NCI-H2227 treated with DMSO at 0.1 percent for 48 hours (cell line): ENCODE results near the gene TUBA1C.
"Not testable (repeated sequence)": the region's sequence is repeated elsewhere in the genome, so short reads cannot be mapped to it uniquely, and the experiment has no call there.

Experiments
- DNase-seq: peaks from one replicate; lab custom pipeline; 2025; lab: John Stamatoyannopoulos, UW

TUBA1C gene

DNA sequence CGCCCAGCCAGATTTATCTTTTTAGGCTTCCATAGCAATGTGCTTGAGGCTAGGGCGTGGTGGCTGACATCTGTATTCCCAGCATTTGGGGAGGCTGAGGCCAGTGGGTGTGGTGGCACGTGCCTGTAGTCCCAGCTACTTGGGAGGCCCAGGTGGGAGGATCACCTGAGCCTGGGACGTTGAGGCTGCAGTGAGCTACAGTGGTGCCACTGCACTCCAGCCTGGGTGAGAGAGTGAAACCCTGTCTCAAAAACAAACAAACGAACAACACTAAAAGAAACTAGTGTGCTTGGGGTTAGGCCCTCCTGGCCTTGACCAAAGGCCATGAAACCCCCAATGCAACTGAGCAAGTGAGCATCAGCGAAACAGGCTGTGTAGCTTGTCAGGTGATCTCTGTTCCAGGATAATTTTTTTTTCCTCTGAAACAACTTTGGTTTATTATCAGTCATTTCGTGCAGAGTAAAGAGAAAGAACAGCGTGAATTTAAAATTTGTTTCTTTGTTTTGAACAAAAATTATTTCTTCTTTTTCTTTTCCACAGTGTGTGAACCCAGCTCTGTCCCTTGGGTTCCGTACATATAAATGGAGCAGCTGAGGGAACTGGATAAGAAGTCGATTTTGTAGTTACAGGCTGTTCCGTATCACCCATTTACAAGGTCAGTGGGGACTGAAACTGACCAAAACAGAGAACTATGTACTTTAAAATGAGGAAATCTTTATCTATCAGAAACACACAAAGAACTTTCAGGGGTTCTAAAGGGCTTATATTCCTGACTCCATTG is 8.8 kb upstream of the TUBA1C start:
- no peak for DNase-seq

DNA sequence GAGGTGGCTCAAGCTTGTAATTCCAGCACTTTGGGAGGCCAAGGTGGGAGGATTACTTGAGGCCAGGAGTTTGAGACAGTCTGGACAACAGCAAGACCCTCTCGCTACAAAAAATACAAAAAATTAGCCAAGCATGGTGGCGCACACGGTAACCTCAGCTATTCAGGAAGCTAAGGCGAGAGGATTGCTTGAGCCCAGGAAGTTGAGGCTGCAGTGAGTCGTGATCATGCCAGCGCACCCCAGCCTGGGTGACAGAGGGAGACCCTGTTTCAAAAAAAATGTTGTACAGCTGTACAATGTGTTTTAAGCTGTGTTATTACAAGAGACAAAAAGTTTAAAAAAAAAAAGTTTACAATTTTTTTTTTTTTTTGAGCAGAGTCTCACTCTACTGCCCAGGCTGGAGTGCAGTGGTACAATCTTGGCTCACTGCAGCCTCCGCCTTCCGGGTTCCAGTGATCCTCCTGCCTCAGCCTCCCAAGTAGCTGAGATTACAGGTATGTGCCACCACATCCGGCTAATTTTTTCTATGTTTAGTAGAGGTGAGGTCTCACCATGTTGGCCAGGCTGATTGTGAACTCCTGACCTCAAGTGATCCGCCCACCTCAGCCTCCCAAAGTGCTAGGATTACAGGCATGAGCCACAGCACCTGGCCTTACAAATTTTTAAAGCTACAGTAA is 7.2 kb upstream of the TUBA1C start:
- not testable (repeated sequence) for DNase-seq

DNA sequence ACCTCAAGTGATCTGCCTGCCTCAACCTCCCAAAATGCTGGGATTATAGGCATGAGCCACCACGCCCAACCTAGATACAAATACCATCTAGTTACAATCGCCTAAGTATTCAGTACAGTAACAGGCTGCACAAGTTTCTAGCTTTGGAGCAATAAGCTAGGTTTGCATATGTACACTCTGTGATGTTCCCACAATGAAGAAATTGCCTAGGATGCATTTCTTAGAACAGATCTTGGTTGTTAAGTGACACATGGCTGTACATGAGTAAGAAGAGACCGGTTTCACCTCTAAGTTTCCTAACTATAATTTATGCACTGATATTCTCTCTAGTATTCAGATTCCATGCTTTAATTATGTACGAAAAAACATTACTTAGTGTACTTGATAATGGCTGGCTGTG is 5.4 kb upstream of the TUBA1C start:
- no peak for DNase-seq

DNA sequence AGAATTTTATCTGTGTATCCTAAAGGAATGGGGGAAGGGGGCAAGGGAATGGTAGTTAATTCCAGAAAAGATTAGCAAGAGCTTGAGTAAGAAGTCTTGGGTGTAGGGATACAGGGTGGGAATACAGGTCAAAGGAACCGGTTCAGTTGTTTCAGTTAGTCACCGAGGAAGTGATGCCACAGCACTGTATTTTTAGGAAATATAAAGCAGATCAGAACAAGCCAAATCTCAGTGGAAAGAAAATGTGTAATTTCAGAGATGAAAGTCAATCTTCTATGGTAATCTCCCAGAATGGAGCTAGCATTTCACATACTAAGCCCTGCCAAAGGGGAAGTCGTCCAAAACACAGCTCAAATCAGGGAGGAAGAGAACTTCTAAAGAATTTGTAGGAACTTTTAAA is 4.7 kb upstream of the TUBA1C start:
- no peak for DNase-seq

DNA sequence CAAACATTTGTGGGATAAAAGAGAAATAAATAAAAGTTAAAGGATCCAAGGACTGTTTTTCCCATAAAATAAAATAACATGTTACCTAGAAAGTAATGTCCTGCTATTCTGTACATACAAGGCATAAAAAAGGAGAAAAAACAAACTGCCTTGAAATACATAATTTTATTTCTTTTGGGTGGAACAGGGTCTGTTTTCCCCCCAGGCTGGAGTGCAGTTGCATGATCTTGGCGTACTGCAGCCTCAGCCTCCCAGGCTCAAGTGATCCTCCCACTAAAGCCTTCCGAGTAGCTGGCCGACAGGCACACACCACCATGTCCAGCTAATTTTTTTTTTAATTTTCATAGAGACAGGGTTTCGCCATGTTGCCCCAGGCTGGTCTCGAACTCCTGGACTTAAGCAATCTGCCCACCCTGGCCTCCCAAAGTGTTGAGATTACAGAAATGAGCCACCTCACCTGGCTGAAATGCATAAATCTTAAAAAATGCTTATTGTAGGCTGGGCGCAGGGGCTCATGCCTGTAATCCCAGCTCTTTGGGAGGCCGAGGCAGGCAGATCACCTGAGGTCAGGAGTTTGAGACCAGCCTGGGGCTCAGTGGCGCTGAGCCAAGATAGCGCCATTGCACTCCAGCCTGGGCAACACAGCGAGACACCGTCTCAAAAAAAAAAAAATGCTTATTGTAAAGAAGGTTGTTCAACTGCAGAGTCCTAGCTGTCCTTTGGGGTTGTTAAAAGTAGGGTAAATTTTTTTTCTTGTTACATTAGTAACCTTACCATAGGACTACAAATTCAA is 4.1 kb upstream of the TUBA1C start:
- no peak for DNase-seq

DNA sequence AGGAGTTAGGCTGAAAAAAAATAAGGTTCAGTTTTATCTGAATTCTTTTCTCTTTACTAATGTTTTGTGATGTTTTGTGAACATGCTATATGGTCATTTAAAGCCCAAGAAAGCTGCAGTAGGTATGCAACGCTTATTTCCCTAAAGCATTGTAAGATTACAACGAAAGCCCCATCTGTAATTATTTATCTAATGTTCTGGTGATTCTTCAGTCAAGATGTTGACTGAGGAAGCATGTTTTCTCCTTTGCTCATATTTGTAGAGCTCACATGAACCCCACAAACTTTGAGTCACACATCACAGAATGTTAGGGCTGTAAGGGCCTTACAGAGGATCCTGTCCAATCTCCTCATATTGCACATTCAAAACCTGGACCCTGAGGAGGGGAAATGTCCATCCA is 3.2 kb upstream of the TUBA1C start:
- no peak for DNase-seq

DNA sequence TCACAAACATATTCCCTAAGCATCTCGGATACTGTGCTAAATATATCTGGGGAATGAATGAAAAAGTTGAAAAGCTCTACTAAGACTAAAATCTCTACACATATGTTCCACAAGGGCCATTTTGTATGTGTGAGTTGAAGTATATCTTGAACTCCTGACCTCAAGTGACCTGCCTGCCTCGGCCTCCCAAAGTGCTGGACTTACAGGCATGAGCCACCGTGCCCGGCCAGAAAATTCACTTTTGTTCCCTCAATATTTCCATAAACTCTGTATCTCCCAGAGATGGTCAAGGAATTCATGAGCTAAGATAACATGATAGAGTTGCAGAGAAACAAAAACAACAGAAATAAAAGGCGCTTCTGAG is 1.5 kb upstream of the TUBA1C start:
- DNase-seq = no peak

DNA sequence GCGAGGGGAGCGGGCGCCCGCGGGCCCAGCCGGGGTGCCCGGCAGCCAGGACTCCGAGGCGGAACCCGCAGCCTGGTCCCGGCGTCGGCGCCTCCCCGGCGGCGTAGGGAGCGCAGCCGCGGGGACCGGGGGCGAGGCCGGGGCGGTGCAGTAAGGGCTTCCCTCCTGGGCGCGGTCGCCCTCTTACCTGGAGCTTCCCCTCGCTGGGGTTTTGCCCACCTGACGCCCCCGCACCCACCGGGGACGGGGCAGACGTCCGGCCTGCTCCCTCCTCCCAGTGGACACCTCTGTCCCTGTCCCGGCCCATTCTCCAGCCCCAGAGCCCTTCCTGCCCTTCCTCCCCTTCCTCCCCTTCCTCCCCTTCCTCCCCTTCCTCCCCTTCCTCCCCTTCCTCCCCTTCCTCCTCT is 413 bp upstream of the TUBA1C start:
- DNase-seq = no peak

DNA sequence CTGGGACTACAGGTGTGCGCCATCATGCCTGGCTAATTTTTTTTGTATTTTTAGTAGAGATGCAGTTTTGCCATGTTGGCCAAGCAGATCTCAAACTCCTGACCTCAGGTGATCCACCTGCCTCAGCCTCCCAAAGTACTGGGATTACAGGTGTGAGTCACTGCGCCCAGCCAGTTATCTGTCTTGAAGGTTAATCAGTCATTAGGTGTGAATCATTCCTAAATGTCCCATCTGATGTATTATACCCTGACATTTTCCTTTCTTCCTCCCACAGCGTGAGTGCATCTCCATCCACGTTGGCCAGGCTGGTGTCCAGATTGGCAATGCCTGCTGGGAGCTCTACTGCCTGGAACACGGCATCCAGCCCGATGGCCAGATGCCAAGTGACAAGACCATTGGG is 4.3 kb downstream of the TUBA1C start:
- DNase-seq = not testable (repeated sequence)

DNA sequence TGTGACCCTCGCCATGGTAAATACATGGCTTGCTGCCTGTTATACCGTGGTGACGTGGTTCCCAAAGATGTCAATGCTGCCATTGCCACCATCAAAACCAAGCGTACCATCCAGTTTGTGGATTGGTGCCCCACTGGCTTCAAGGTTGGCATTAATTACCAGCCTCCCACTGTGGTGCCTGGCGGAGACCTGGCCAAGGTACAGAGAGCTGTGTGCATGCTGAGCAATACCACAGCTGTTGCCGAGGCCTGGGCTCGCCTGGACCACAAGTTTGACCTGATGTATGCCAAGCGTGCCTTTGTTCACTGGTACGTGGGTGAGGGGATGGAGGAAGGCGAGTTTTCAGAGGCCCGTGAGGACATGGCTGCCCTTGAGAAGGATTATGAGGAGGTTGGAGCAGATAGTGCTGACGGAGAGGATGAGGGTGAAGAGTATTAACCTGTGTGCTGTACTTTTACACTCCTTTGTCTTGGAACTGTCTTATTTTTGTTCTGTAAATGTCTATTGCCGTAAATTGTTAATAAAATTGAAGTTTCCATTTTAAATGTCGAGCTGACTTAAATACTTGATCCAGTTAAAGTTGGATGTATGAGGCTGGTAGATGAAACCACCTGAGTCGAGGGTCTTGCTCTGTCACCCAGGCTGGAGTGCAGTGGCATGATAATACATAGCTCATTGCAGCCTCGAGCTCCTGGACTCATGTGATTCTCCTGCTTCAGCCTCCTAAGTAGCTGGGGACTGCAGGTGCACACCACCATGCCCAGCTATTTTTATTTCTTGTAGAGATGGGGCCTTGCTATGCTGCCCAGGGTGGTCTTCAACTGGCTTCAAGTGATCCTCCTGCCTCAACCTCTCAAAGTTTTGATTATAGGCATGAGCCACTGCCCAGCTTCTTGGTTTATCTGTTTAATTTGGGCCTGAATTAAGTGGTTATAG is 8.2 kb downstream of the TUBA1C start:
- DNase-seq = no peak

DNA sequence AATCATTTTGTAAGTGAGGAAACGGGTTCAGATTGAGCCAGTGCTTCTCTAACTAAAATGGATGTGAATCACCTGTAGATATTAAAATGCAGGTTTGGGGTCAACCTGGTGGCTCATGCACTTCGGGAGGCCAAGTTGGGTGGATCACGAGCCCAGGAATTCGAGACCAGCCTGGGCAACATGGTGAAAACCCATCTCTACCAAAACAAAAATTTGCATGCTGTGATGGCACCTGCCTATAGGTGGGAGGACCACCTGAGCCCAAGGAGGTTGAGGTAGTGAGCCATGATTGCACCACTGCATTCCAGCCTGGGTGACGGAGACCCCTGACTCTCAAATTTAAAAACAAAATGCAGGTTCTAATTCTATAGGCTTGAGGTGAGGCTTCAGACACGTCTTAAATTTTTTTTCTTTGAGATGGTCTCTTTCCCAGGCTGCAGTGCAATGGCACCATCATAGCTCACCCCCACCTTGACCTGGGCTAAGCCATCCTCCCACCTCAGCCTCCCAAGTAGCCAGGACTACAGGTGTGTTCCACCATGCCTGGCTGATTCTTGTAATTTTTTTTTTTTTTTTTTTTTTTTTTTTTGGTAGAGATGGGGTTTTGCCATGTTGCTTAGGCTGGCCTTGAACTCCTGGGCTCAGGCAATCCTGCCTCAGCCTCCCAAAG is 9.0 kb downstream of the TUBA1C start:
- no peak for DNase-seq

DNA sequence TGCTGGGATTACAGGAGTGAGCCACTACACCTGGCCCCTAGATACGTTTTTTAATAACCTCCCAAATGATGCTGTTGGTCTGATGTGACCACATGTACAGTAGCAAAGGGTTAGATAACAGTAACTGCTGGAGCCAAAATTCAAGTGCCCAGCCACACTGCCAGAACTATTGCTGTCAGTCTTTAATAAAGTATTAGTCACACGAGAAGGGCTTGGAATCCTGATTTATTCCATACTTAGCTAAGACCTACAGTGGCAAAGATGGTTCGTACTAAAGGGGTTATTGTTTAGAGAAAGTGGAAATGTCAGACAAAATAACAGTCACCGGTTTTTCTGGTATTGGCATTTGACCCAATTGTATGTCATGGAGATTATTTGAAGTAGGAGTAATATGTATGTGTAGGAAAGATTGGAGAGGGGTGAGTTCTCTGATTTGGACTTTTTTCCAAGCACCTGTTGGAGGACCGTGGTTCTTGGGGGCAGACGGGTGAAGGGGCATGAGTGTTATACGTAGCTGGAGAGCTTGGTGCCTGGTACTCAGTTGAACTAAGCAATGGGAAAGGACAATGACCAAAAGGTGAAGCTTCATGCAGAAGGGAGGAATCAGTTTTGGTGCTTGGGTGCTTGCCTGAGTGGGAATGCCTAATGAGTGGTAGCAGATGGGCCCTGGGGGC is 9.7 kb downstream of the TUBA1C start:
- no peak for DNase-seq

DNA sequence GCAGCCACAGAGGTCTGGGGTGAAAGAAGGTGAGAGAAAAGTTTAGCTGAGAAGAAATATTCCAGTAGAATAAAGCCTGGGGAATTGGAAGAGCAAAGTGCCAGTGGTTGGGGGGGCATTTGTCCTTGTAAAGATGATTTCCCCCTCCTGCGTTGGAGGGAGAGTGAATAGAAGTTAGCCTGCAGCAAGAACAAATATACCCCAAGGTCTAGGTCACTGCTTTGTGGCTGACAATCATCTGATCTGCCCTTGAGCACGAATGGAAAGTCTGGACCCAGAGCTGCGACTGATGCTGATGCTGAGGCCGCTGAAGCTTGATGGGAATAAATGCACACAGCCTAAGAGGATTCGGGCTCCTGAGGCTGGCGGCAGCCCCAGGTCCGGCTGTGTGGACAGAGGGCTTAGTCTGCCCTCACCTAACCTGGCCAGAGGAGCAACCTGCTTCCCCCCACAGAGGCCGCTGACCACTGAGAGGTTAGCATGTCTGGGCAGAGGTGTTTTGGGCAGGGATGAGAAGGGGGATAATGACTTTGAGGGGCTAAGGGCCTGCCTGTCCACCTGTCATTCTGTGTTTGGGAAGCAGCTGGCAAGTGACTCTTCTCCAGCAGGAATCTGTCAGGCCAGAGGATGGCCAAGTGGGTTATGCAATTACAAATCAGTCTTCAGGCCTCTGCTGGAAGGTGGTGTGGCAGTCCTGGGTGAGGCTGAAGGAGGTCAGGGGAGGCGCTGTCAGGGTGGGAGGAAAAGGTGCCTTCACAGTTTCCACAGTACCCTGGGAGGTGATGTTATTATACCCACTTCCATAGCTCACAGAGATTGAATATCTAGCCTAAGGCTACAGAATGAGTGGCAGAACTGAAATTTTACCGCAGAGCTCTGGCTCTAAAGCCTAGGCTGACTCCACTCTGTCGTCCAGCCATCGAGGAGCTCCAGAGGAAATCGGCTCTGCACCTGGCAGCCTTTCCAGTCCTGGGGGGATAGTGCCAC is 11.7 kb downstream of the TUBA1C start:
- DNase-seq = no peak

DNA sequence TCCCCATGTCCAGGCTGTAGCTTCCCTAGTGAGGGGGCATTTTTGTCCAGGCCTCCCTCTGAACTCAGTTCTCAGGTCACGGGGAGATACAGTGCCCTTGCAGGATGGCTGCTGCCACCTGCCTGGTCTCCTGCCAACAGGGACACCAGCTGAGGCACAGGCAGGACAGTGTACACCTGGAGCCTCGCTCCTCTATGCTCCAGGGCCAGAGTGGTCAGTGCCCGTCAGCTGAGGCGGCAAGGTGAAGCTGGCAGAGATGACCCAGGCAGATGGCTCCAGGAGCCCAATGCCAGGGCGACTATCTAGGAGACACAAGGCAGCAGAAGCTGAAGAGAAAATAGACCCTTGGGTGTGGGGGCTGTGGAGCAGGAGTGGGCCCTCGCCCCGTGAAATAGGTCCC is 12.6 kb downstream of the TUBA1C start:
- DNase-seq = no peak

DNA sequence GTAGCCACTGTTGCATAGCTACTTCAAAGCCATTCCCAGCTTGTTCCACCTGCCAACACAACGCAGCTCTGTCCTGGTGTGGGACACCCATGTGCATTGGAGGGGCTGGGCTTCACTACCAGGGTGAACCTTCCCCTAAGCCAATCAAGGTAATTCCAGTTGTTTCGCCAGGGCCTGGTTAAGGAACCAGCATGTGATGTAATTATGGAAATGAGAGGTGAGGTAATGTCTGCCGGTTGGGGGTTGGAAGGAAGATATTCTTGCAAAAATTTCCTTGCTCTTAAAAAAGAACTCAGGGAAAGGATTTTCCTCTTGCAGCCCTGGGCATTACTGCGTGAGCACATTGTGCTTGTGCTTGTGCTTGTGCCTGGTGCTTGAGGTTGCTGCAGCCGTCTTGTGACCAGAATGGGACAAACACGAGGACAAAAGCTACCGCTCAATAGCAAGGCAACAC is 14.9 kb downstream of the TUBA1C start:
- no peak for DNase-seq

DNA sequence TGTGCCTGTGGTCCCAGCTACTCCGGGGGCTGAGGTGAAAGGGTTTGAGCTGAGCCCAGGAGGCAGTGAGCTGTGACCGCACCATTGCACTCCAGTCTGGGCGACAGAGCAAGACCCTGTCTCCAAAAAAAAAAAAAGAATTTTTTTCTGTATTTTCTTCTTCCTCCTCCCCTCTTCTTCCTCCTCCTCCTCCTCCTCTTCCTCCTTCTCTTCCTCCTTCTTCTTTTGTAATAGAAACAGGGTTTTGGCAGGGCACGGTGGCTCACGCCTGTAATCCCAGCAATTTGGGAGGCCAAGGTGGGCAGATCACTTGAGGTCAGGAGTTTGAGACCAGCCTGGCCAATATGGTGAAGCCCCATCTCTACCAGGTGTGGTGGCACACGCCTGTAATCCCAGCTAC is 15.7 kb downstream of the TUBA1C start:
- DNase-seq = not testable (repeated sequence)

DNA sequence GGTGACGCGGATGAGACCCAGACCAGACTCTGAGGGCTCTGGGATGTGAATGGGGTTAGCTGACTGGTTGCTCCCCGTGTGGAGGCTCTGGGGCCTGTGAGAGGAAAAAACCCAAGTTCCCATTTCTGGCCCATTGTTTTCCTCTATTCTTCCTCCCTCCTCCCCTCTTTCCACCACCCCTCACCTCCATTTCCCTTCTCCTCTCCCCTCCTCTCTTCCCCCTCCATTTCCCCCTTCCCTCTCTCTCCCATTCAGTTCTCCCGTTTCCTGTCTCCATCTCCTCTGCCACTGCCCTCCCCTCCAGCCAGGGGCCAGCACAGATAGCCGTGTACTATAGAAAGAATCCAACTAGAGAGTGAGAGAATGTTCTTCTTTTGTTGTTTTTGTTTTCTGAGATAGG is 17.4 kb downstream of the TUBA1C start:
- no peak for DNase-seq

DNA sequence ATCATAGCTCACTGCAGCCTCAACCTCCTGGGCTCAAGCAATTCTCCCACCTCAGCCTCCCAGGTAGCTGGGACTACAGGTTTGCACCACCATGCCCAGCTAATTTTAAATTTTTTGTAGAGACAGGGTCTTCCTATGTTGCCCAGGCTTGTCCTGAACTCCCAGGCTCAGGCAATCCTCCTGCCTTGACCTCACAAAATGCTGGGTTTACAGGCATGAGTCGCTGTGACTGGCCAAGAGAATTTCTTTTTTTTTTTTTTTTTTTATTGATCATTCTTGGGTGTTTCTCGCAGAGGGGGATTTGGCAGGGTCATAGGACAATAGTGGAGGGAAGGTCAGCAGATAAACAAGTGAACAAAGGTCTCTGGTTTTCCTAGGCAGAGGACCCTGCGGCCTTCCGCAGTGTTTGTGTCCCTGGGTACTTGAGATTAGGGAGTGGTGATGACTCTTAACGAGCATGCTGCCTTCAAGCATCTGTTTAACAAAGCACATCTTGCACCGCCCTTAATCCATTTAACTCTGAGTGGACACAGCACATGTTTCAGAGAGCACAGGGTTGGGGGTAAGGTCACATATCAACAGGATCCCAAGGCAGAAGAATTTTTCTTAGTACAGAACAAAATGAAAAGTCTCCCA is 18.0 kb downstream of the TUBA1C start:
- DNase-seq = not testable (repeated sequence)
